SIG-M5 treated with dmso at 0.1 percent for 504 hours (cell line): ENCODE data around the gene SYCE3.
A peak's percentile ranks its signal among the peaks of the same experiment; 100 is the strongest.
"Not testable (repeated sequence)": the region's sequence is repeated elsewhere in the genome, so short reads cannot be mapped to it uniquely, and the experiment has no call there.

Source experiments
- DNase-seq: peaks from one replicate; lab custom pipeline; 2025; ENCODE audit not compliant: unreplicated experiment; lab: John Stamatoyannopoulos, UW

The SYCE3 gene, protein sequence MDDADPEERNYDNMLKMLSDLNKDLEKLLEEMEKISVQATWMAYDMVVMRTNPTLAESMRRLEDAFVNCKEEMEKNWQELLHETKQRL

DNA sequence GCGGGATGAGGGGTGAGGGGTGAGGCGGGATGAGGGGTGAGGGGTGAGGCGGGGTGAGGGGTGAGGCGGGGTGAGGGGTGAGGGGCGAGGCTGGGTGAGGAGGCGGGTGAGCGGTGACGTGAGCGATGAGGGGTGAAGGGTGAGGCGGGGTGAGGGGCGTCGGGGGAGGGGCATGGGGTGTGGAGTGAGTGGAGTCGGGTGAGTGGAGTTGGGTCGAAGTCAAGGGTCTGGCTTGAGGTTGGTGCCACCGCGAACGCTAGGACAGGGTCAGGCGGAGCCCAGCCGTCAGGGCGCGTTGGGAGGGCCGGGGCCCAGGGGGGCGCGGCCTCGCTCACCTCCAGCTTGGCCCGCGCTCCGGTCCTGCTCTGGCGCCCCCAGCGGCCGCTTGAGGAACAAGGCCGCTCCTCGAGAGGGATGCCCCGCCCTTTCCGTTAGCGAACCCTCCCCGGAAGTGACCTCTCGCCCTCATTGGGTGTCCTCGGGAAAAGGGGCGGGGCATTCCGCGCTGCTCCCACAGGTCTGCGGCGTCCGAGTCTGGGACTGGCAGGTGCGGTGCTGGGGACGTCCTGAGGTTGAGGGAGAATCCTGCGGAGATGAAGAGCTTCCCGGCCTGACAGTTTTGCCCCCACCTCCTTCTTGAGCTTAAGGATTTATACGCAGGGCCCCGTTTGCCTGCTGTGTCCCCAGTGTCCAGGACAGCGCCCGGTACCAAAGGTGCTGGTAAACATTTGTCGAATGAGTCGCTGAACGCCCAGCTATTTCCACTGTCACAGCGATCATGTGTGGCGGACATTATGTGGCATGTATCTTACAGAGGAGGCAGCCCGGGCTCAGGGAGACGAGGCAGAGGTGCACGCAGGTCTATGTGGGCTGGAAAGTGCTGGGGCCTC, at the start of gene SYCE3:
TSS of gene SYCE3 (minus strand) at position 397 of the 890 bp plus-strand sequence. CDS start 6,514 bp downstream, outside the sequence.
- DNase-seq, result peak; percentile 90

DNA sequence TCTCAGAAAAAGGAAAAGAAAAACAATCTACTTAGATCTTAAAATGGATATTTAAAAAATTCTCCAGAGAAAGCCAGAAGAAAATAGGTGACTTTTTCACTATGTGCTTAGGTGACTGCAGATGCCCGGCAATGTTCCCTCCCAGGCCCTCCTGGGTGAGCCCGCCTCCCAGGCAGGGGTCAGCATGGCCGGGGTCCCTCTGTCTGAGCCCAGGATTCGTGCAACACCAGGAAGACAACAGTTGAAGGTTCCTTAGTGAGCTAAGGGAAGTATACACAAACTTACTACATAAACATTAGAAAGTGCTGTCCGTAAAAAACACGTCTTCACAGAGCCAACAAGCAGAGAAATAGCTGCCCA, 49.4 kb upstream of the SYCE3 start:
- DNase-seq, result no peak

DNA sequence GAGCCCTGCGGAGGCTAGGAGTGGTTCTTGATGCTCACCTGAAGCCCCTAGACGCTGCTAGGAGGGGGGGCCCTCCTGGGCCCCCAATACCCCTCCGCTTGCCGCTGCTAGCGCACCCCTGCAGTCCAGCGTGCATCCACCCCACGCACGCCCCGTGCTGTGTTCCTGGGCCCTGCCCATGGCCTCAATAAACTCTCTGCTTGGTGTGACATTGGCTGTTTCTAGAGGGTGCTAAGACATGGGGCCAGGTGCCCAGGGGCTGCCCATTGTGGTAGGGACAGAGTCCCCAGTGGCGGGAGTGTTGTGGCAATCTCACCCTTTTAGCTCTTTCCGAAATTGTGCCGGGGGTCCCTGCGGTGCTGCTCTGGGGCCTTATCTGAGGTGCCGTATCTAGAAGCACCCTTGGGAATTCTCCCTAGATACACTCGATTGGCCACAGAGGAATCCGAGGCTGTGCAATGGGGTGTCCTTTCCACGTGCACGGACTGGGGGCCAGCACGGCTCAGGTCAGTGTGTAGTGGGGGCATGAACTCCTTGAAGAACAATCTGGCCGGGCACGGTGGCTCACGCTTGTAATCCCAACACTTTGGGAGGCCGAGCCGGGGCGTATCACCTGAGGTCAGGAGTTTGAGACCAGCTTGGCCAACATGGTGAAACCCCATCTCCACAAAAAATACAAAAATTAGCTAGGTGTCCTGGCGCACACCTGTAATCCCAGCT, 48.8 kb upstream of the SYCE3 start:
- DNase-seq, result no peak

DNA sequence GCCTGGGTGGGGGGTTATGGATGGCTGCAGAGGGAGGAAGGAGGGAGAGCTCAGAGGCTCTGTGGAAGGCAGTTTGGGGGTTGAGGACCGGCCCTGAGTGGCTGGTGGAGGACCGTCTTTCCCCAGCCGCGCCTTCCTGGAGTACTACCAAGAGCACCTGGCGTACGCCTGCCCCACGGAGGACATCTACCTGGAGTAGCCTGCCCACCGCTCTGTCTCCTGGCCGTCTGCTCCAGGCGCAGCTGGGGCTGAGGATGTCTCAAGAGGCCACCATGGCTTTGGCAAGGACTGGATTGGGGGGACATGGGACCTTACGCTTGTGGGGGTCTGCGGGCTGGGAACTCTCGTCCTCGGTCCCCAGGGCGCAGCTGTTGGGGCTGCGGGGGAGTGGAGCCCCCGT, 47.9 kb upstream of the SYCE3 start:
- DNase-seq, result no peak

DNA sequence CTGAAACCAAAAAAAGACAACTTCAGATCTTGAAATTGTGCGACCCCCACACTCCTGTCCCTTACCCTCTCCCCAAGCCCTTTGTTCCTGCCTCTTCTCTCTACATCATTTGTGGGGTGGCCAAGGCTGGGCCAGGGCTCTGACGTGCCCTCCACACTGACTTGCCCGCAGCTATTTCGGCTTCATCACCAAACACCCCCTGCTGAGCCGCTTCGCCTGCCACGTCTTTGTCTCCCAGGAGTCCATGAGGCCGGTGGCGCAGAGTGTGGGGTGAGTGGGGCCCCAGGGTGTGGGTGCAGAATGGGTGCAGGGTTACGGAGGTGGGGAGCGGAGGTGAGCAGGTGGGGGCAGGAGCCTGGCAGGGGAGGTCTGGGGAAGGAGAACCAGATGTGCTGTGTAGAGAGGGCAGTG, 47.3 kb upstream of the SYCE3 start:
- no peak for DNase-seq

DNA sequence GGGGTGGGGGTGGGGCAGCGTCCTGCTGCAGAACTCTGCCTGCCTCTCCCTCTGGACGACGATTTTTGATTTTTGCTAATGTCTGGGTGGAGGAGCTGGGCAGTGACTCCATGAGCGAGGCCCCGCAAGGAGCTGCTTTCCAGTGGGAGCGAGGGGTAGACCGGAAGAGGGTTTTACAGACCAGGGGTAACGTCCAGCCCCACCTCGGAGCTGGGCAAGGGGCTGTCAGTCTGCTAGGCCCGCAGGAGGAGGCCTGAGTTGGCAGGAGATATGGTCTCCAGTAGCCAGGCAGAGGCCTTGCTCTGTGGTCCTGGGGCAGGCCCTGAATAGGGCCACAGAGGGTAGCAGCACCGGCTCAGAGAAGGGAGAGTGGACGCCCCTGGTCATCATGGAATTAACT, 46.9 kb upstream of the SYCE3 start:
- no peak for DNase-seq

DNA sequence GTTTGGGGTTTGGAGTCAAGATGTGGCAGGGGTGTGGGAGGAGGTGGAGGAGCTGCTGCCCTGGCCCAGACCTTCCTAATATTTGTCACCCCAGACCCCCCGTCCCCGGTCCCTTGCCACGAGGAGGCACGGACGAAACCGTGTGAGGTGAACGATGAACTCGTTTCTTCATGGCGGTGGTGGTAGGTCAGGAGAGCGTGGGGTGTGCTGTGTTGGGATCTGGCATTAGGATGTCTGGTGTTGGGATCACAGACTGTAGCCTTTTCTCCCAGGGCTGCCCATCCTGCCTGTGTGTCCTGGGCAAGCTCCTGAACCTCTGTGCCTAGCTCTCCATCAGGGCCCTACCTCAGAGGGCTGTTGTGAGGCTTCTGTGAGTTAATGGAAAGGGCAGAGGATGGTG, 46.3 kb upstream of the SYCE3 start:
- DNase-seq, result no peak

DNA sequence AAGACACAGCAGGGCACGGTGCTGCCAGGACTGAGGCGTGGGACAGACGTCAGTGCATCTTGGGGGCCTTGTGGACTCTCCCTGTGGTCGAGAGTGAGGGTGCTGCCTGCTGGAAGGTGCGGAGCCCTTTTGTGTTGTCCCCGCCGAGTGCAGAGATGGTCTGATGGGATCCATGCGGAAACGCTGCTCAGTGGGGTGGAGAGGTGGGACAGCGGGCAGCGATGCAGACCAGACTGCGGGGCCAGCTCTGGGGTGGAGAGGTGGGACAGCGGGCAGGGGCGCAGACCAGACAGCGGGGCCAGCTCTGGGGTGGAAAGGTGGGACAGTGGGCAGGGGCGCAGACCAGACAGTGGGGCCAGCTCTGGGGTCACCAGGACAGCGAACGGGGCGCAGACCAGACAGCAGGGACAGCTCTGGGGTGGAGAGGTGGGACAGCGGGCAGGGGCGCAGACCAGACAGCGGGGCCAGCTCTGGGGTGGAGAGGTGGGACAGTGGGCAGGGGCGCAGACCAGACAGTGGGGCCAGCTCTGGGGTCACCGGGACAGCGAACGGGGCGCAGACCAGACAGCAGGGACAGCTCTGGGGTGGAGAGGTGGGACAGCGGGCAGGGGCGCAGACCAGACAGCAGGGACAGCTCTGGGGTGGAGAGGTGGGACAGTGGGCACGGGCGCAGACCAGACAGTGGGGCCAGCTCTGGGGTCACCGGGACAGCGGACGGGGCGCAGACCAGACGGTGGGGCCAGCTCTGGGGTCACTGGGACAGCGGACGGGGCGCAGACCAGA, 45.5 kb upstream of the SYCE3 start:
- DNase-seq, result not testable (repeated sequence)

DNA sequence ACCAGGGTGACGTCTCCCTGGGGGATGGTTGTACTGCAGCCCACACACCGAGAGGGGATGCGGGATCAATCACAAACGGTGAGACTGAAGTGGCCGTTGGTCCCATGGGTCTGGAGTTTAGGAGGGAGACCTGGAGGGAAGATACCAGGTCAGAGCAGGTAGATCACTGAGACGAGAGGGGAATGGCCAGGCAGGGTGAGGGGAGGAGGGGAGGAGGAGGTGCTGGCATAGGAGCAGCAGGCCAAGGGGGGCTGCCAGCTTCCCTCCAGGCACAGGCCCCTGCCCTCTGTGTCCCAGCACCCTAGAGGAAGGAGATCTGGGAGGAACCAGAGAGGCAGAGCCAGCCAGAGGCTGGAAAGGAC, 44.9 kb upstream of the SYCE3 start:
- DNase-seq, result no peak

DNA sequence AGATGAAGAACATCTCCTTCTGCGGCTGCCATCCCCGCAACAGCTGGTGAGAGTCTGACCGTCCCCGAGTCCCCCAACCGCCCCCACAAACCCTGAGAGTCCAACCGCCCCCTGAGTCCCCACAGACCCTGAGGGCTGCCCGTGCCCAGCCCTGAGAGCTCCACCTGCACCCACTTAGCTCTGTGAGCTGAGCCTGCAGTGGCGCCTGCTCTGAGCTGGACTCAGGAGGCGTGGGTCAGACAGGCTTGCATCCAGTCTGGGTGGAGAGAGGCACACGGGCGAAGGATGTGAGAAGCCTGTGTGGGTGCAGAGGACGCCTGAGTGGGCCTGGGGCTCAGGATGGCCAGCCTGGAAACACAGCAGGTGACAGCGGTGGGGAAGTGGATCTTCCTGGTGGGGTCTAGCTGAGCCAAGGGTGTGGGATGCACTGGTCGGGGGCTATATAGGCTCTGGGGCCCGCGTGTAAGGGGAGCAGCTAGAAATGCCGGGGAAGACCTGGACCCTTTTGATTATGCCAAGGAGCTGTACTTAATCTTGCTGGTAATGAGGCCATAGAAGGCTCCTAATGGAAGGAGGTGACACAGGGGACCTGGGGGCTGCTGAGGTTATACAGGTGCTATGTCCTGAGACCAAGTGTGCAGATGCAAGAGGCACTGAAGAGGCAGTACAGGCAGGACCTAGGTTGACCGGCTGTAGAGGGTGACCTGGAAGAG, 44.4 kb upstream of the SYCE3 start:
- DNase-seq, result no peak

DNA sequence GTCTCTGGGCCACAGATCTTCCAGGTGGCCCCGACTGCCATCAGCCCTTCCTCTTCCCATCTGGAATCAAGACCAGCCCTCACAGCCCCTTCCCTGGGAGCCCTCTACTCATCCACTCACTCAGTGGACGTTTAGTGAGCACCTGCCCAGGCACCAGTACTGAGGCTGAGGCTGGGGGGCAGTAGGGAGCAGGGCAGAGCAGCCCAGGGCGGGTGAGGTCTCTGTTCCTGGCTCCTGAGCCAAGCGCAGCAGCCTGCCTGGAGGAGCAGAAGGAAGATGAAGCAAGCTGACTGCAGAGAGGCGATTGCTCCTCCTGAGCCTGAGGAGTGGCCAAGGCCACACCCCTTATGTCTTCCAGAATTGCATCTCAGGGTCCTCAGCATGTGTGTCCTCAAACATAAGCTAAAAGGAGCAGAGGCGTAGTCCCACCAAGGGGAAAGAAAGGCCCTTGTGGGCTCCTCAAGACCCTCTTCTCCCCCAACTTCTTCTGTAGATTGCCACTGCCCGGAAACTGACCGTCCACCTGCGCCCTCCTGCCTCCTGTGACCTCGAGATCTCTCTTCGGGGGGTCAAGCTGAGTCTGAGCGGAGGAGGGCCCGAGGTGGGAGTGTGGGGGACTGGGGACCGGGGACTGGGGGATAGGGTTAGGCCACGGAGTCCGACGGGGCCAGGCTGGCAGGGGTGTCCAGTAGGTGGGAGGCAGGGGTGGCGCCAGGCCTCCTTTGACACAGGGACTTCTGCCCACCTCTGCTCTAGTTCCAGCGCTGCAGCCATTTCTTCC, 43.6 kb upstream of the SYCE3 start:
- DNase-seq, result peak; percentile 20

DNA sequence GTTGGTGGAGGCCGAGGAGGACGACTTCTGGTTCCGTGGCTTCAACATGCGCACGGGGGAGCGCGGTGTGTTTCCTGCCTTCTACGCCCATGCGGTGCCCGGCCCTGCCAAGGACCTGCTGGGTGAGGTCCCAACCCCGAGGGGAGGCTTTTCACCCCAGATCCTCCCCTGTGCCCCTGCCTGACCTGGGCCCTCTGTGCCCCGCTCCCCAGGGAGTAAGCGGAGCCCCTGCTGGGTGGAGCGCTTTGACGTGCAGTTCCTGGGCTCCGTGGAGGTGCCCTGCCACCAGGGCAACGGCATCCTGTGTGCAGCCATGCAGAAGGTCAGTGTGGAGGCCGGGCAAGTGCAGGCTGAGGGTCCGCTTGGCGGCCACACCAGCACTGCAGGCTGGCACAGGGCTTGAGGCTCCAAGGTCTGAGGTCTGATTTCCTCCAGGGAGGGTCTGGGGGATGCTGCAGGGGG, 42.9 kb upstream of the SYCE3 start:
- no peak for DNase-seq

DNA sequence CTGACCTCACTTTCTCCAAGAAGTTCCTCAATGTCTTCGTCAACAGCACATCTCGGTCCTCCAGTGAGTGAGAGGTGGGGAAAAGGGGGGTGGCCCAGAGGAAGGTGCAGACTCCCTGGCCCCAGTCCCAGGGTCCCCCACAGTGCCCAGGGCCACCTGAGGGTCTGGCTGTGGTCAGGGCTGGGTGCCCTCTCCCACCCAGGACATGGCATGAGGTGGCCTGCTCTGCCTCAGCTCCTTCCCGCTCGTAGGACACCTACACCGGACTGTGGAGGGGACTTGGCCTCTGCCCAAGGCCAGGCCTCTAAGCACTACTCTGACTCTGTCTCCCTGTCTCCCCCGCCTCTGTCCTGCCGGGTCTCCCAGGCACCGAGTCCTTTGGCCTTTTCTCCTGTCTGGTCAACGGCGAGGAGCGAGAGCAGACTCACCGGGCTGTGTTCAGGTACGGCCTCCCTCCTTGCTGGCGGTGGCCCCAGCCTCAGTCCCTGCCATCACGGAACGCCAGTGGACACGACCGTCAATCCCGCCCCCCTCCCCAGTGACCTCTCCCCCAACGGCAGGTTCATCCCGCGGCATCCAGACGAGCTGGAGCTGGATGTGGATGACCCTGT, 42.4 kb upstream of the SYCE3 start:
- no peak for DNase-seq

DNA sequence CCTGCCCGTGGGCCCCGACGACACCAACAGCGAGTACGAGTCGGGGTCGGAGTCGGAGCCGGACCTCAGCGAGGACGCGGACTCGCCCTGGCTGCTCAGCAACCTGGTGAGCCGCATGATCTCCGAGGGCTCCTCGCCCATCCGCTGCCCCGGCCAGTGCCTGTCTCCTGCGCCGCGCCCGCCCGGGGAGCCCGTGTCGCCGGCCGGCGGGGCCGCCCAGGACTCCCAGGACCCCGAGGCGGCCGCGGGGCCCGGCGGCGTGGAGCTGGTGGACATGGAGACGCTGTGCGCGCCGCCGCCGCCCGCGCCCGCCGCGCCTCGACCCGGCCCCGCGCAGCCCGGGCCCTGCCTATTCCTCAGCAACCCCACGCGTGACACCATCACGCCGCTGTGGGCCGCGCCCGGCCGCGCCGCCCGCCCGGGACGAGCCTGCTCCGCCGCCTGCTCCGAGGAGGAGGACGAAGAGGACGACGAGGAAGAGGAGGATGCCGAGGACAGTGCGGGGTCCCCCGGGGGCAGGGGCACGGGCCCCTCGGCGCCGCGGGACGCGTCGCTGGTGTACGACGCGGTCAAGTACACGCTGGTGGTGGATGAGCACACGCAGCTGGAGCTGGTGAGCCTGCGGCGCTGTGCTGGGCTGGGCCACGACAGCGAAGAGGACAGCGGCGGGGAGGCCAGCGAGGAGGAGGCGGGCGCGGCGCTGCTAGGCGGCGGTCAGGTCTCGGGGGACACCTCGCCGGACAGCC, 41.7 kb upstream of the SYCE3 start:
- DNase-seq, result no peak

DNA sequence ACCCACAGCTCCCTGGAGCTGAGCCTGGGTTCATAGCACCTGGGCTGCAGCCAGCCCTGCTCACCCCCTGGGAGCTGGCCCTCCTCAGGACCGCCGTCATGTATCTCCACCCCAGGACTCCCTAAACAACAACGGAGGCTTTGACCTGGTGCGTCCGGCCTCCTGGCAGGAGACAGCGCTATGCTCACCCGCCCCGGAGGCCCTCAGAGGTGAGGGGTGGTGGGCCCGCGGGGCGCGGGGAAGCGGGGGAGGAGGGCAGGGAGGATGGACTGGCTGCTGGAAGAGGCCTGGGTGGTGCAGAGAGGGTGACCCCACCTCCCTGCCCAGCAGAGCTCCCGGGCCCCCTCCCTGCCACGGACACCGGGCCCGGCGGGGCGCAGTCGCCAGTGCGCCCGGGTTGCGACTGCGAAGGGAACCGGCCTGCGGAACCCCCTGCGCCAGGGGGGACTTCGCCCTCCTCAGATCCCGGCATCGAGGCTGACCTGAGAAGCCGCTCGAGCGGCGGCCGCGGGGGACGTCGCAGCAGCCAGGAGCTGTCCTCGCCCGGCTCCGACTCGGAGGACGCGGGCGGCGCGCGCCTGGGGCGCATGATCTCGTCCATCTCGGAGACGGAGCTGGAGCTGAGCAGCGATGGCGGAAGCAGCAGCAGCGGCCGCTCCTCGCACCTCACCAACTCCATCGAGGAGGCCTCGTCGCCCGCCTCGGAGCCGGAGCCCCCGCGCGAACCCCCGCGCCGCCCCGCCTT, 41.0 kb upstream of the SYCE3 start:
- no peak for DNase-seq

DNA sequence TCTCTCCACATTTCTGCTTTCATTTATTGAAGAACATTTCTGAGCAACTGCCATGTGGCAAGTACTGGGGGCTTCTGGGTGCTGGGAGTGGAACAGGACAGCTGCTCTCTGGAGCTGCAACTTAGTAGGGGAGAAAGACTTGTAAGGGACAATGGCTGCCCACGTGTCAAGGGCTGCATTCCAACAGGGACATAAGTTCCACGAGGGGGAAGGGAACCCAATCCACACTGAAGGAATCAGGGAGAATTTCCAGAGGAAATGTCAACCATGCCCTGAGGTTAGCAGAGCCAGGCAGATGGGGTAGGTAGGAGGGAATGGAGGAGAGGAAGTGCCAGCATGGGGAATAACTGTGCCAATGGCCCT, 39.6 kb upstream of the SYCE3 start:
- DNase-seq, result no peak

DNA sequence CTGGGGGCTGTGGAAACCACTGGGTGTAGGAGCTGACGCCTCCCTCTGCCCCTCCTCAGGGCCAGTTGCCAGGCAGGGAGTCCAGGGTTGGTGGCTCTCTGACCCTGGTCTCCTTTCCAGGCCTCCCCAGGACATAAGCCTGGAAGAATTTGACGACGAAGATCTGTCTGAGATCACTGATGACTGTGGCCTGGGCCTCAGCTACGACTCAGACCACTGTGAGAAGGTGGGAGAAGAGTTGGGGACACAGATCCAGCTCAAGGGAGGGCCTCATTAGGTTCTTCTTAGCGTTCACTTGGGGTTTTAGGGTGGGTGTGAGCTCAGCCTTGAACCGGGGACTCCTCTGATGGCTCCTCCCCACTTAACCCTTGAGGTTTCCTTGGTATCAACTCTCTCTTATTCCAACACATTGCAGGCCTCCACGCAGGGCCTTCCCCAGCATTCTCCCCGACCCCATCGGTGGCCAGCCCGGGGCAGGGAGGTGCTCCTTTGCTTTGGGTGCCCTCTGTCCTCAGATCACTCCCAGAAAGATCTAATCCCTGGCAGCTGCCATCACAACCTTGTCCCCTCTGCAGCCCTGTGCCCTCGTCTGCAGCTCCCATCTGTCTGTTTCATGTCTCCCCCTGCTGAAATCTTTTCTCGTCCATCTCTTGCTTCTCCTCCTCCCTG, 39.1 kb upstream of the SYCE3 start:
- no peak for DNase-seq
